SK-N-SH (cell line): ENCODE measurements around the gene STOML1.

ENCODE experiments used
- CHD2 ChIP-seq: fragments of 150-350 bp; IDR thresholded peaks from 2 replicates; pipeline ENCODE4 v1.6.1; 2018; ENCODE audit warnings: low read length; ENCODE audit not compliant: partially characterized antibody
- EP300 ChIP-seq, 2 experiments: IDR thresholded peaks; 2 replicates each; pipeline versions ENCODE4 v1.4.0 to v1.6.1; 2012; ENCODE audit warnings: borderline replicate concordance in 1 of 2, low read depth in 1 of 2, low read length in 1 of 2
- POLR2AphosphoS5 ChIP-seq: IDR thresholded peaks from 2 replicates; pipeline ENCODE4 v1.6.1; 2012; ENCODE audit warnings: low read depth, low read length
- RAD21 ChIP-seq: IDR thresholded peaks from 2 replicates; pipeline ENCODE4 v1.6.1; 2012; ENCODE audit warnings: mild to moderate bottlenecking, low read length
- RXRA ChIP-seq: IDR thresholded peaks from 2 replicates; pipeline ENCODE4 v1.4.0; 2012; ENCODE audit warnings: low read depth, mild to moderate bottlenecking, borderline replicate concordance
- SMC3 ChIP-seq: IDR thresholded peaks from 2 replicates; pipeline ENCODE4 v1.6.1; 2012; ENCODE audit warnings: low read depth, low read length, improper control_type of control experiment
- TCF12 ChIP-seq: IDR thresholded peaks from 2 replicates; pipeline ENCODE4 v1.4.0; 2012
- TEAD4 ChIP-seq: IDR thresholded peaks from 2 replicates; pipeline ENCODE4 v1.4.0; 2012; ENCODE audit warnings: mild to moderate bottlenecking, borderline replicate concordance; ENCODE audit not compliant: insufficient read depth
- YY1 ChIP-seq: IDR thresholded peaks from 2 replicates; pipeline ENCODE4 v1.4.0; 2012; ENCODE audit warnings: low read depth, mild to moderate bottlenecking
- TF ChIP-seq, protein P1 (sequence below): fragments of 200-600 bp; sonication (generic); IDR thresholded peaks from 2 replicates; pipeline ENCODE4 v1.6.1; 2017; ENCODE audit warnings: antibody characterized with exemption, mild to moderate bottlenecking, moderate library complexity
- TF ChIP-seq, protein P2 (sequence below): IDR thresholded peaks from 2 replicates; pipeline ENCODE4 v1.4.0; 2012; ENCODE audit warnings: low read depth, borderline replicate concordance
- TF ChIP-seq, protein P3 (sequence below): IDR thresholded peaks from 2 replicates; pipeline ENCODE4 v1.6.1; 2012; ENCODE audit warnings: mild to moderate bottlenecking, low read depth, low read length, moderate library complexity
- TF ChIP-seq, protein P4 (sequence below): IDR thresholded peaks from 2 replicates; pipeline ENCODE4 v1.4.0; 2012; ENCODE audit warnings: low read depth
- TF ChIP-seq, protein P5 (sequence below): fragments of 150-350 bp; IDR thresholded peaks from 2 replicates; pipeline ENCODE4 v1.6.1; 2017; ENCODE audit warnings: antibody characterized with exemption, low read length, low read depth, borderline replicate concordance

DNA sequence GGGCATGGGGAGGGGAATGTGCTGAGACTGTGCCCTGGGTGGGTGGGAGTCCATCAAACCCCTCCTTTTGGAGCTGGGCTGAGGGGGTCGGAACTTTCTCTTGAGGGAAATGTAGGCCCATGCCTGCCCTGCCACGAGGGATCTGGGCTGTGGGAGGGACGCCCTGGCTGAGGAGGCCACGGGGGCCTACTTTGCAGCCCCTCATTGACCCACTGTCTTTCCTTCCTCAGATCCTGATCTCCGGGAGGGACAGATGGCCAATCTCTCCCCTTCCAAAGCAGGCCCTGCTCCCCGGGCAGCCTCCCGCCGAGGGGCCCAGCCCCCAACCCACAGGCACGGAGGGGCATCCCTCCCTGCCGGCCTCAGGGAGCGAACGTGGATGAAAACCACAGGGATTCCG lies 40.5 kb downstream of the STOML1 start:
- TF ChIP-seq TEAD4 (no peak), RXRA (no peak), EP300 (IDR thresholded peaks at IDR 0.05; ENCODE audit: borderline replicate concordance in 1 of 2, low read depth in 1 of 2, low read length in 1 of 2) (no peak), RAD21 (no peak), YY1 (no peak), POLR2AphosphoS5 (no peak), TCF12 (no peak), CHD2 (no peak), SMC3 (no peak)
- TF ChIP-seq, protein P1, sequence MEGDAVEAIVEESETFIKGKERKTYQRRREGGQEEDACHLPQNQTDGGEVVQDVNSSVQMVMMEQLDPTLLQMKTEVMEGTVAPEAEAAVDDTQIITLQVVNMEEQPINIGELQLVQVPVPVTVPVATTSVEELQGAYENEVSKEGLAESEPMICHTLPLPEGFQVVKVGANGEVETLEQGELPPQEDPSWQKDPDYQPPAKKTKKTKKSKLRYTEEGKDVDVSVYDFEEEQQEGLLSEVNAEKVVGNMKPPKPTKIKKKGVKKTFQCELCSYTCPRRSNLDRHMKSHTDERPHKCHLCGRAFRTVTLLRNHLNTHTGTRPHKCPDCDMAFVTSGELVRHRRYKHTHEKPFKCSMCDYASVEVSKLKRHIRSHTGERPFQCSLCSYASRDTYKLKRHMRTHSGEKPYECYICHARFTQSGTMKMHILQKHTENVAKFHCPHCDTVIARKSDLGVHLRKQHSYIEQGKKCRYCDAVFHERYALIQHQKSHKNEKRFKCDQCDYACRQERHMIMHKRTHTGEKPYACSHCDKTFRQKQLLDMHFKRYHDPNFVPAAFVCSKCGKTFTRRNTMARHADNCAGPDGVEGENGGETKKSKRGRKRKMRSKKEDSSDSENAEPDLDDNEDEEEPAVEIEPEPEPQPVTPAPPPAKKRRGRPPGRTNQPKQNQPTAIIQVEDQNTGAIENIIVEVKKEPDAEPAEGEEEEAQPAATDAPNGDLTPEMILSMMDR, result no peak
- TF ChIP-seq, protein P2, sequence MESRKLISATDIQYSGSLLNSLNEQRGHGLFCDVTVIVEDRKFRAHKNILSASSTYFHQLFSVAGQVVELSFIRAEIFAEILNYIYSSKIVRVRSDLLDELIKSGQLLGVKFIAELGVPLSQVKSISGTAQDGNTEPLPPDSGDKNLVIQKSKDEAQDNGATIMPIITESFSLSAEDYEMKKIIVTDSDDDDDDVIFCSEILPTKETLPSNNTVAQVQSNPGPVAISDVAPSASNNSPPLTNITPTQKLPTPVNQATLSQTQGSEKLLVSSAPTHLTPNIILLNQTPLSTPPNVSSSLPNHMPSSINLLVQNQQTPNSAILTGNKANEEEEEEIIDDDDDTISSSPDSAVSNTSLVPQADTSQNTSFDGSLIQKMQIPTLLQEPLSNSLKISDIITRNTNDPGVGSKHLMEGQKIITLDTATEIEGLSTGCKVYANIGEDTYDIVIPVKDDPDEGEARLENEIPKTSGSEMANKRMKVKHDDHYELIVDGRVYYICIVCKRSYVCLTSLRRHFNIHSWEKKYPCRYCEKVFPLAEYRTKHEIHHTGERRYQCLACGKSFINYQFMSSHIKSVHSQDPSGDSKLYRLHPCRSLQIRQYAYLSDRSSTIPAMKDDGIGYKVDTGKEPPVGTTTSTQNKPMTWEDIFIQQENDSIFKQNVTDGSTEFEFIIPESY, result no peak
- TF ChIP-seq, protein P3, sequence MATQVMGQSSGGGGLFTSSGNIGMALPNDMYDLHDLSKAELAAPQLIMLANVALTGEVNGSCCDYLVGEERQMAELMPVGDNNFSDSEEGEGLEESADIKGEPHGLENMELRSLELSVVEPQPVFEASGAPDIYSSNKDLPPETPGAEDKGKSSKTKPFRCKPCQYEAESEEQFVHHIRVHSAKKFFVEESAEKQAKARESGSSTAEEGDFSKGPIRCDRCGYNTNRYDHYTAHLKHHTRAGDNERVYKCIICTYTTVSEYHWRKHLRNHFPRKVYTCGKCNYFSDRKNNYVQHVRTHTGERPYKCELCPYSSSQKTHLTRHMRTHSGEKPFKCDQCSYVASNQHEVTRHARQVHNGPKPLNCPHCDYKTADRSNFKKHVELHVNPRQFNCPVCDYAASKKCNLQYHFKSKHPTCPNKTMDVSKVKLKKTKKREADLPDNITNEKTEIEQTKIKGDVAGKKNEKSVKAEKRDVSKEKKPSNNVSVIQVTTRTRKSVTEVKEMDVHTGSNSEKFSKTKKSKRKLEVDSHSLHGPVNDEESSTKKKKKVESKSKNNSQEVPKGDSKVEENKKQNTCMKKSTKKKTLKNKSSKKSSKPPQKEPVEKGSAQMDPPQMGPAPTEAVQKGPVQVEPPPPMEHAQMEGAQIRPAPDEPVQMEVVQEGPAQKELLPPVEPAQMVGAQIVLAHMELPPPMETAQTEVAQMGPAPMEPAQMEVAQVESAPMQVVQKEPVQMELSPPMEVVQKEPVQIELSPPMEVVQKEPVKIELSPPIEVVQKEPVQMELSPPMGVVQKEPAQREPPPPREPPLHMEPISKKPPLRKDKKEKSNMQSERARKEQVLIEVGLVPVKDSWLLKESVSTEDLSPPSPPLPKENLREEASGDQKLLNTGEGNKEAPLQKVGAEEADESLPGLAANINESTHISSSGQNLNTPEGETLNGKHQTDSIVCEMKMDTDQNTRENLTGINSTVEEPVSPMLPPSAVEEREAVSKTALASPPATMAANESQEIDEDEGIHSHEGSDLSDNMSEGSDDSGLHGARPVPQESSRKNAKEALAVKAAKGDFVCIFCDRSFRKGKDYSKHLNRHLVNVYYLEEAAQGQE, result no peak
- TF ChIP-seq, protein P4, sequence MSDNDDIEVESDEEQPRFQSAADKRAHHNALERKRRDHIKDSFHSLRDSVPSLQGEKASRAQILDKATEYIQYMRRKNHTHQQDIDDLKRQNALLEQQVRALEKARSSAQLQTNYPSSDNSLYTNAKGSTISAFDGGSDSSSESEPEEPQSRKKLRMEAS, result no peak
- TF ChIP-seq, protein P5, sequence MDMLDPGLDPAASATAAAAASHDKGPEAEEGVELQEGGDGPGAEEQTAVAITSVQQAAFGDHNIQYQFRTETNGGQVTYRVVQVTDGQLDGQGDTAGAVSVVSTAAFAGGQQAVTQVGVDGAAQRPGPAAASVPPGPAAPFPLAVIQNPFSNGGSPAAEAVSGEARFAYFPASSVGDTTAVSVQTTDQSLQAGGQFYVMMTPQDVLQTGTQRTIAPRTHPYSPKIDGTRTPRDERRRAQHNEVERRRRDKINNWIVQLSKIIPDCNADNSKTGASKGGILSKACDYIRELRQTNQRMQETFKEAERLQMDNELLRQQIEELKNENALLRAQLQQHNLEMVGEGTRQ, result no peak
